Measurements from ENCODE around the gene BTG2.

Gene BTG2

GRCh38 chr1:203274603-203275381 is 30.5 kb upstream of the BTG2 start:
- no peak overlapping the region for H3K4ac ChIP-seq (ENCODE audit: low read depth, low read length)
- no peak overlapping the region for H3K23ac ChIP-seq (ENCODE audit: low read length)
- no CpG with 5 or more reads among the region's 12 CpGs for WGBS (ENCODE audit: extremely low coverage, insufficient coverage, low lambda C conversion rate)
- no peak overlapping the region for H3K4me2 ChIP-seq (ENCODE audit: low read length)
- no peak overlapping the region for H2BK5ac ChIP-seq (ENCODE audit: low read length)
- H3K4me1 ChIP-seq (ENCODE audit: control insufficient read depth, low read depth, low read length), result peaks cover 2% of the 10 kb centered on the region
- no peak for DNase-seq
- H3K79me1 ChIP-seq (ENCODE audit: low read length), result no peaks in the 10 kb centered on the region
- H2BK15ac ChIP-seq (replicated peaks; ENCODE audit: low read depth), result no peak overlapping the region
- no peak overlapping the region for H2AK5ac ChIP-seq (ENCODE audit: low read length)
- no peak overlapping the region for H3K18ac ChIP-seq (ENCODE audit: low read length)
- no peak overlapping the region for H4K5ac ChIP-seq (ENCODE audit: low read length)
- H3K27ac ChIP-seq (ENCODE audit: low read depth, low read length), result no peak overlapping the region
- H4K8ac ChIP-seq (ENCODE audit: low read depth, low read length), result no peak overlapping the region
- no peak overlapping the region for H3K4me3 ChIP-seq (ENCODE audit: low read length)
- H3K27me3 ChIP-seq (ENCODE audit: insufficient read depth, low read length, poor library complexity), result no peaks in the 10 kb centered on the region
- no peak overlapping the region for H3K56ac ChIP-seq (ENCODE audit: low read length)
- H3K36me3 ChIP-seq (ENCODE audit: control insufficient read depth, insufficient read depth, low read length), result no peaks in the 10 kb centered on the region
- H3K9ac ChIP-seq (ENCODE audit: low read length), result no peak overlapping the region
- H3K79me2 ChIP-seq (ENCODE audit: control insufficient read depth, insufficient read depth, low read length), result no peaks in the 10 kb centered on the region
- H2BK120ac ChIP-seq (ENCODE audit: low read depth, low read length), result no peak overlapping the region

GRCh38 chr1:203275656-203276272 is 29.6 kb upstream of the BTG2 start:
- H2BK5ac ChIP-seq (ENCODE audit: low read length), result no peak overlapping the region
- no peak overlapping the region for H2AK5ac ChIP-seq (ENCODE audit: low read length)
- no peak overlapping the region for H3K18ac ChIP-seq (ENCODE audit: low read length)
- no peaks in the 10 kb centered on the region for H3K79me1 ChIP-seq (ENCODE audit: low read length)
- DNase-seq, result no peak
- no CpG with 5 or more reads among the region's 11 CpGs for WGBS (ENCODE audit: extremely low coverage, insufficient coverage, low lambda C conversion rate)
- H2BK120ac ChIP-seq (ENCODE audit: low read depth, low read length), result no peak overlapping the region
- no peak overlapping the region for H4K5ac ChIP-seq (ENCODE audit: low read length)
- H3K79me2 ChIP-seq (ENCODE audit: control insufficient read depth, insufficient read depth, low read length), result no peaks in the 10 kb centered on the region
- no peaks in the 10 kb centered on the region for H3K27me3 ChIP-seq (ENCODE audit: insufficient read depth, low read length, poor library complexity)
- no peaks in the 10 kb centered on the region for H3K36me3 ChIP-seq (ENCODE audit: control insufficient read depth, insufficient read depth, low read length)
- H4K8ac ChIP-seq (ENCODE audit: low read depth, low read length), result no peak overlapping the region
- no peak overlapping the region for H3K4me2 ChIP-seq (ENCODE audit: low read length)
- no peak overlapping the region for H3K27ac ChIP-seq (ENCODE audit: low read depth, low read length)
- no peak overlapping the region for H3K4me3 ChIP-seq (ENCODE audit: low read length)
- peaks cover 2% of the 10 kb centered on the region for H3K4me1 ChIP-seq (ENCODE audit: control insufficient read depth, low read depth, low read length)
- no peak overlapping the region for H3K23ac ChIP-seq (ENCODE audit: low read length)
- H3K4ac ChIP-seq (ENCODE audit: low read depth, low read length), result no peak overlapping the region
- no peak overlapping the region for H3K56ac ChIP-seq (ENCODE audit: low read length)
- no peak overlapping the region for H3K9ac ChIP-seq (ENCODE audit: low read length)
- H2BK15ac ChIP-seq (replicated peaks; ENCODE audit: low read depth), result no peak overlapping the region

GRCh38 chr1:203276408-203276807 is 28.9 kb upstream of the BTG2 start:
- H2BK15ac ChIP-seq (replicated peaks; ENCODE audit: low read depth), result no peak overlapping the region
- no peak overlapping the region for H2BK5ac ChIP-seq (ENCODE audit: low read length)
- no CpG with 5 or more reads among the region's 5 CpGs for WGBS (ENCODE audit: extremely low coverage, insufficient coverage, low lambda C conversion rate)
- no peak for DNase-seq
- H3K4me1 ChIP-seq (ENCODE audit: control insufficient read depth, low read depth, low read length), result peaks cover 2% of the 10 kb centered on the region
- H3K9ac ChIP-seq (ENCODE audit: low read length), result no peak overlapping the region
- no peak overlapping the region for H2BK120ac ChIP-seq (ENCODE audit: low read depth, low read length)
- H3K79me1 ChIP-seq (ENCODE audit: low read length), result no peaks in the 10 kb centered on the region
- H3K56ac ChIP-seq (ENCODE audit: low read length), result peak overlapping the region; percentile 3
- H4K5ac ChIP-seq (ENCODE audit: low read length), result no peak overlapping the region
- H3K4me2 ChIP-seq (ENCODE audit: low read length), result no peak overlapping the region
- no peak overlapping the region for H3K18ac ChIP-seq (ENCODE audit: low read length)
- H3K79me2 ChIP-seq (ENCODE audit: control insufficient read depth, insufficient read depth, low read length), result no peaks in the 10 kb centered on the region
- no peaks in the 10 kb centered on the region for H3K36me3 ChIP-seq (ENCODE audit: control insufficient read depth, insufficient read depth, low read length)
- no peak overlapping the region for H2AK5ac ChIP-seq (ENCODE audit: low read length)
- no peak overlapping the region for H3K4ac ChIP-seq (ENCODE audit: low read depth, low read length)
- H3K23ac ChIP-seq (ENCODE audit: low read length), result no peak overlapping the region
- H3K27me3 ChIP-seq (ENCODE audit: insufficient read depth, low read length, poor library complexity), result no peaks in the 10 kb centered on the region
- H3K27ac ChIP-seq (ENCODE audit: low read depth, low read length), result no peak overlapping the region
- H3K4me3 ChIP-seq (ENCODE audit: low read length), result no peak overlapping the region
- H4K8ac ChIP-seq (ENCODE audit: low read depth, low read length), result no peak overlapping the region

GRCh38 chr1:203276916-203277545 is 28.3 kb upstream of the BTG2 start:
- H3K4me2 ChIP-seq (ENCODE audit: low read length), result no peak overlapping the region
- H3K79me2 ChIP-seq (ENCODE audit: control insufficient read depth, insufficient read depth, low read length), result no peaks in the 10 kb centered on the region
- H3K36me3 ChIP-seq (ENCODE audit: control insufficient read depth, insufficient read depth, low read length), result no peaks in the 10 kb centered on the region
- H3K9ac ChIP-seq (ENCODE audit: low read length), result no peak overlapping the region
- no peak overlapping the region for H2BK5ac ChIP-seq (ENCODE audit: low read length)
- WGBS (ENCODE audit: extremely low coverage, insufficient coverage, low lambda C conversion rate), result no CpG with 5 or more reads among the region's 9 CpGs
- H3K4me1 ChIP-seq (ENCODE audit: control insufficient read depth, low read depth, low read length), result peaks cover 2% of the 10 kb centered on the region
- no peak overlapping the region for H3K23ac ChIP-seq (ENCODE audit: low read length)
- H3K4ac ChIP-seq (ENCODE audit: low read depth, low read length), result no peak overlapping the region
- no peaks in the 10 kb centered on the region for H3K79me1 ChIP-seq (ENCODE audit: low read length)
- H2AK5ac ChIP-seq (ENCODE audit: low read length), result no peak overlapping the region
- H3K27ac ChIP-seq (ENCODE audit: low read depth, low read length), result no peak overlapping the region
- H3K27me3 ChIP-seq (ENCODE audit: insufficient read depth, low read length, poor library complexity), result no peaks in the 10 kb centered on the region
- H2BK15ac ChIP-seq (replicated peaks; ENCODE audit: low read depth), result no peak overlapping the region
- H3K4me3 ChIP-seq (ENCODE audit: low read length), result no peak overlapping the region
- H3K56ac ChIP-seq (ENCODE audit: low read length), result no peak overlapping the region
- H3K18ac ChIP-seq (ENCODE audit: low read length), result no peak overlapping the region
- no peak overlapping the region for H2BK120ac ChIP-seq (ENCODE audit: low read depth, low read length)
- no peak overlapping the region for H4K5ac ChIP-seq (ENCODE audit: low read length)
- DNase-seq, result no peak
- H4K8ac ChIP-seq (ENCODE audit: low read depth, low read length), result no peak overlapping the region

- no peak overlapping the region for H3K4me3 ChIP-seq (ENCODE audit: low read length)
- WGBS (ENCODE audit: extremely low coverage, insufficient coverage, low lambda C conversion rate), result no CpG with 5 or more reads among the region's 13 CpGs
These were observed 27.0 kb upstream of the BTG2 start for GRCh38 chr1:203278082-203278884.

More at GRCh38 chr1:203278082-203278884, 27.0 kb upstream of the BTG2 start:
- no peak overlapping the region for H4K8ac ChIP-seq (ENCODE audit: low read depth, low read length)
- H4K5ac ChIP-seq (ENCODE audit: low read length), result no peak overlapping the region
- no peaks in the 10 kb centered on the region for H3K79me2 ChIP-seq (ENCODE audit: control insufficient read depth, insufficient read depth, low read length)
- DNase-seq, result peak; percentile 73
- H3K4me1 ChIP-seq (ENCODE audit: control insufficient read depth, low read depth, low read length), result peaks cover 2% of the 10 kb centered on the region
- H3K4me2 ChIP-seq (ENCODE audit: low read length), result peak overlapping the region; percentile 12
- no peaks in the 10 kb centered on the region for H3K36me3 ChIP-seq (ENCODE audit: control insufficient read depth, insufficient read depth, low read length)
- no peak overlapping the region for H2AK5ac ChIP-seq (ENCODE audit: low read length)
- peak overlapping the region; percentile 54 for H3K56ac ChIP-seq (ENCODE audit: low read length)
- H3K27ac ChIP-seq (ENCODE audit: low read depth, low read length), result no peak overlapping the region
- H3K9ac ChIP-seq (ENCODE audit: low read length), result no peak overlapping the region
- no peaks in the 10 kb centered on the region for H3K79me1 ChIP-seq (ENCODE audit: low read length)
- H3K23ac ChIP-seq (ENCODE audit: low read length), result no peak overlapping the region
- H3K27me3 ChIP-seq (ENCODE audit: insufficient read depth, low read length, poor library complexity), result no peaks in the 10 kb centered on the region
- H2BK15ac ChIP-seq (replicated peaks; ENCODE audit: low read depth), result no peak overlapping the region
- H3K4ac ChIP-seq (ENCODE audit: low read depth, low read length), result no peak overlapping the region
- H3K18ac ChIP-seq (ENCODE audit: low read length), result no peak overlapping the region
- no peak overlapping the region for H2BK120ac ChIP-seq (ENCODE audit: low read depth, low read length)
- H2BK5ac ChIP-seq (ENCODE audit: low read length), result no peak overlapping the region

Data from mesendoderm (in vitro differentiated cells).